Esophagus (tissue), 2 donors: ENCODE data around the gene ATG16L2. TPM values are rescaled to one million over a fixed set of nuclear protein-coding genes. Genes with fewer than 3 reads are reported as not detected.
"Not testable (repeated sequence)": the region's sequence is repeated elsewhere in the genome, so short reads cannot be mapped to it uniquely, and the experiment has no call there.

Experiments
- H3K27ac ChIP-seq, 2 donors: one replicate each; pipeline ENCODE4 v1.5.1; 2013; ENCODE audit warnings: low read depth in 2 of 2, mild to moderate bottlenecking in 2 of 2, inconsistent platforms in 1 of 2, low read length in 1 of 2, moderate library complexity in 1 of 2
- H3K27me3 ChIP-seq, 2 donors: one replicate each; pipeline ENCODE4 v1.6.1; 2013; ENCODE audit warnings: low read length in 2 of 2, control low read depth in 1 of 2, mild to moderate bottlenecking in 1 of 2; ENCODE audit not compliant: insufficient read depth in 2 of 2, control insufficient read depth in 1 of 2
- H3K36me3 ChIP-seq, 2 donors: one replicate each; pipeline ENCODE4 v1.6.1; 2013; ENCODE audit warnings: low read length in 1 of 2; ENCODE audit not compliant: control insufficient read depth in 2 of 2, insufficient read depth in 2 of 2
- H3K4me1 ChIP-seq, 2 donors: one replicate each; pipeline ENCODE4 v1.6.1; 2013; ENCODE audit warnings: low read length in 1 of 2; ENCODE audit not compliant: control insufficient read depth in 2 of 2, insufficient read depth in 2 of 2
- H3K4me3 ChIP-seq, 2 donors: one replicate each; pipeline ENCODE4 v1.5.1; 2013; ENCODE audit warnings: low read length in 2 of 2, mild to moderate bottlenecking in 2 of 2, low read depth in 1 of 2, moderate library complexity in 1 of 2
- H3K9me3 ChIP-seq, 2 donors: one replicate each; pipeline ENCODE4 v1.6.1; 2013; ENCODE audit warnings: mild to moderate bottlenecking in 2 of 2, low read depth in 1 of 2, low read length in 1 of 2, moderate library complexity in 1 of 2; ENCODE audit not compliant: control insufficient read depth in 2 of 2, insufficient read depth in 1 of 2
- WGBS, 2 donors: extraction: QIAGEN DNeasy Blood & Tissue Kit; methylation state at CpG; one replicate each; pipeline ENCODE4 v1.1.7; 2013; 5-methylcytosine and 5-hydroxymethylcytosine counted together
- polyA plus RNA-seq, 2 donors: library from polyadenylated mRNA; stranded (reverse); fragments of 200-250 nt; gene quantifications; one replicate each; pipeline ENCODE4 v1.2.3, GENCODE V29; 2013
- donor health status: healthy with polysubstance abuse.
- donor health status: Bipolar disorder and iron deficiency.

The ATG16L2 gene
- polyA plus RNA-seq, 2 donors, result 27.4 to 85.3 TPM

DNA sequence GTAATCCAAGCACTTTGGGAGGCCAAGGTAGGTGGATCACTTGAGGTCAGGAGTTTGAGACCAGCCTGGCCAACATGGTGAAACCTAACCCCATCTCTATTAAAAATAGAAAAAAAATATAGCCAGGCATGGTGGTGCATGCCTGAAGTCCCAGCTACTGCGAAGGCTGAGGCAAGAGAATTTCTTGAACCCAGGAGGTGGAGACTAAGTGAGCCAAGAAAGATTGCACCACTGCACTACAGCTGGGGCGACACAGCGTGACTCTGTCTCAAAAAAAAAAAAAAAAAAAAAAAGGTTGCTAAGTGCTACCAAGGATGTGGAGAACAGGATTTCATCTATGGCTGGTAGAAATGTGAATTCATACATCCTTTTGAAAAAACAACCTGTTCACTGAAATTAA is 36.6 kb downstream of the ATG16L2 start:
- WGBS, 2 donors, result 94 to 95% methylated on average over 3 of the region's 3 CpGs
- no peaks in the 10 kb centered on the region for H3K4me1 ChIP-seq
- no peak overlapping the region for H3K4me3 ChIP-seq
- no peaks in the 10 kb centered on the region for H3K36me3 ChIP-seq
- H3K27ac ChIP-seq, result no peak overlapping the region
- no peaks in the 10 kb centered on the region for H3K27me3 ChIP-seq
- no peaks in the 10 kb centered on the region for H3K9me3 ChIP-seq

DNA sequence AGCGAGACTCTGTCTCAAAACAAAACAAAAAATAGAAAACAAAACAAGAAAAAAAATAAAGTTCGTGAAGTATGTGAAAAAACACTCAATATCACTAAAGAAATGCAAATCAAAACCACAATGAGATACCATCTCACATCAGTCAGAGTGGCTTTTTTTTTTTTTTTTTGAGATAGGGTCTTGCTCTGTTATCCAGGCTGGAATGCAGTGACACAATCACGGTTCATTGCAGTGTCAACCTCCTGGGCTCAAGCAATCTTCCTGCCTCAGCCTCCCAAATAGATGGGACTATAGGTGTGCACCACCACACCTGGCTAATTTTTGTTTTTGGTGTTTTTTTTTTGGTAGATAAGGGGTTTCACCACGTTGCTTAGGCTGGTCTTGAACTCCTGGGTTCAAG is 37.5 kb downstream of the ATG16L2 start:
- H3K27me3 ChIP-seq, result no peaks in the 10 kb centered on the region
- 86 to 88% methylated on average over 4 of the region's 4 CpGs for WGBS, 2 donors

DNA sequence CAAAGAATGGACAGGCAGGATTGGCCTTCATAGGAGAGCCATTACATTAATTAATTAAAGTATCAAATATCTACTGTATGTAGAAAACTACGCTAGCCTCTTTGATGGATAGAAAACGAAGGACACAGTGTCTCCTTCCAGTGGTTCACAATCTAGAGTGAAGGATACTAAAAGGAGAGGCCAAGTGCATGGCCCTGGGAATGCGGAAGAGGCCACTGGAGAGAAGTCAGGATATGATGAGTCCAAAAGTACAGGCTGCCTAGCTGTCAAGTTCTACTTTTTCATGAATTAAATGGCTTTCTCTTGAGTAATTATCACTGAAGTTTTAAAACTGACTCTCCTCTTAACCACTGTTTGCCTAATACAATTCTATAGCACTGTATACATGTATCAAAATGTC is 41.9 kb downstream of the ATG16L2 start:
- 70 to 77% methylated on average over 3 of the region's 3 CpGs for WGBS, 2 donors
- no peak overlapping the region for H3K27ac ChIP-seq
- no peaks in the 10 kb centered on the region for H3K36me3 ChIP-seq

More for the DNA sequence above, 37.5 kb downstream of the ATG16L2 start:
- no peak overlapping the region for H3K27ac ChIP-seq
- no peaks in the 10 kb centered on the region for H3K36me3 ChIP-seq
- H3K4me3 ChIP-seq, result no peak overlapping the region
- H3K9me3 ChIP-seq, result no peaks in the 10 kb centered on the region
- no peaks in the 10 kb centered on the region for H3K4me1 ChIP-seq

DNA sequence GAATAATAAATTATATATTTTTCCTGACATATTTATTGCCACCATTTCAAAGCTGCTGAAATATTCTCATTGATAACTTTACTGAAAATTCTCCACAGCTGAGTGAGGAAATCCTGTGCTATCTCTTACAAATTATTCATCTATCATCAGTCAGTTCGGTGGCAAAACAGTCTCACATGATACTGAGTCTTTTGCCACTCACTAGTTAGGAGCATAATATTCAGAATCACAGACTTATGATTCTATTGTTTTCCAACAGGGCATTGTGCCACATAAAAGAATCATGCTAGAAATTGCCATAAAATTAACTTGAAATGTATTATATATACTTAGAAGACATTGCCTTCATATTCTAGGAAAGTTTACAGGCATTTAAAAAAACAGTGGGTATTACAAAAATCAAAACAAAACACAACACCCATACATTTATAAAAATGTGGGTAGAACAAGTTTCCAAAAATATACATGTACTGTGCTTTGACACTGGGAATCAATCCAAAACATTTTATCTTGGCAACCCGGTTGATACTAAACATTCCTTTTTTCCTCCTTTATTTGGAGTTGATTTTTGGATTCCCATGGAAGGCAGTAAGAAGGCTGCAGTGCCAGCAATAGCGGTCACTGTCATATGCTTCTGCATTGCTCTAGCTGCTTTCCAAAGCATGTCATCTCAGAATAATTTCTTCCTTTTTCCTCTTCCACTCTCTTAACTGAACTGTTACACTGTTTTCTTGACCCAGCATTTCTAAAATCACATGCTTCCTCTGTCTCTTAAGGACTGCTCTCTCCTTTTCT is 42.5 kb downstream of the ATG16L2 start:
- Histone ChIP-seq H3K4me3 (no peak overlapping the region), H3K27ac (no peak overlapping the region)
- 16 to 17% methylated on average over 3 of the region's 3 CpGs for WGBS, 2 donors

More for the DNA sequence above, 41.9 kb downstream of the ATG16L2 start:
- no peaks in the 10 kb centered on the region for H3K4me1 ChIP-seq
- no peak overlapping the region for H3K4me3 ChIP-seq
- H3K9me3 ChIP-seq, result no peaks in the 10 kb centered on the region
- no peaks in the 10 kb centered on the region for H3K27me3 ChIP-seq

DNA sequence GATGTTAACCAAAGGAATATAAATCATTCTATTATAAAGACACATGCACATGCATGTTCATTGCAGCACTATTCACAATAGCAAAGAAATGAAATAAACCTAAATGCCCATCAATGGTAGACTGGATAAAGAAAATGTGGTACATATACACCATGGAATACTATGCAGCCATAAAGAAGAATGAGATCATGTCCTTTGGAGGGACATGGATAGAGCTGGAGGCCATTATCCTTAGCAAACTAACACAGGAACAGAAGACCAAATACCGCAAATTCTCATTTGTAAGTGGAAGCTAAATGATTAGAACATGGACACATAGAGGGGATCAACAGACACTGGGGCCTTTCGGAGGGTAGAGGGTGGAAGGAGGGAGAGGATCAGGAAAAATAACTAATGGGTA is 44.1 kb downstream of the ATG16L2 start:
- H3K36me3 ChIP-seq, H3K27ac ChIP-seq, H3K4me1 ChIP-seq, H3K27me3 ChIP-seq, H3K9me3 ChIP-seq, H3K4me3 ChIP-seq: not testable (repeated sequence)
- WGBS, 2 donors, result 98% methylated on average over 2 of the region's 2 CpGs

More for the DNA sequence above, 42.5 kb downstream of the ATG16L2 start:
- no peaks in the 10 kb centered on the region for H3K4me1 ChIP-seq
- no peaks in the 10 kb centered on the region for H3K36me3 ChIP-seq
- H3K9me3 ChIP-seq, result no peaks in the 10 kb centered on the region
- H3K27me3 ChIP-seq, result no peaks in the 10 kb centered on the region

DNA sequence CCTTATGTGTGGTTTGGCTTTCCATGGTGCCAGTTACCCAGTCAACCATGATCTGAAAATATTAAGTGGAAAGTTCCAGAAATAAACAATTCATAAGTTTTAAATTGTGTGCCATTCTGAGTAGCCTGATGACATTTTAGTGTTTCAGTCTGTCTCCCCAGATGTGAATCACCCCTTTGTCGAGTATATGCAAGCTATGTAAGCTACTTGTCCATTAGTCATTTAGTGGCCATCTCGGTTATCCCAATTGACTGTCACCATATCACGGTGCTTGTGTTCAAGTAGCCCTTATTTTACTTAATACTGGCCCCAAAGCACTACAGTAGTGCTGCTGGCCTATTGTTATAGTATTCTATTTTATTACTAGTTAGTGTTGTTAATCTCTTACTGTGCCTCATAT is 44.9 kb downstream of the ATG16L2 start:
- no peaks in the 10 kb centered on the region for H3K27me3 ChIP-seq
- WGBS, 2 donors, result 87 to 89% methylated on average over 3 of the region's 3 CpGs
- no peak overlapping the region for H3K27ac ChIP-seq
- H3K9me3 ChIP-seq, result no peaks in the 10 kb centered on the region
- H3K4me3 ChIP-seq, result no peak overlapping the region
- H3K4me1 ChIP-seq, result no peaks in the 10 kb centered on the region
- H3K36me3 ChIP-seq, result no peaks in the 10 kb centered on the region

DNA sequence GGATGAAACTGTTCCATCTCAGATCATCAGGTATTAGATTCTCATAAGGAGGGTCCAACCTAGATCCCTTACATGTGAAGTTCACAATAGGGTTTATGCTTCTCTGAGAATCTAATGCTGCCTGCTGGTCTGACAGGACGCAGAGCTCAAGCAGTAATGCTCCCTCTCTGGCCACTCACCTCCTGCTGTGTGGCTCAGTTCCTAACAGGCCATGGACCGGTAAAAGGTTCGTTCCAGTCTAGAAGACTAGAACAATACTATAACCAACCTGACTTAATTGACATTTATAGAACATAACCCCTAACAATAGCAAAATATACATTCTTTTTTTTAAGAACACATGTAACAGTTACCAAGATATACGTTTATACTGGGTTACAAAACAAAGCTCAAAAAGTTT is 45.8 kb downstream of the ATG16L2 start:
- Histone ChIP-seq H3K36me3 (no peaks in the 10 kb centered on the region), H3K4me1 (no peaks in the 10 kb centered on the region), H3K4me3 (no peak overlapping the region), H3K27me3 (no peaks in the 10 kb centered on the region), H3K9me3 (no peaks in the 10 kb centered on the region), H3K27ac (no peak overlapping the region)
- WGBS, 2 donors, result 96% methylated on average over 4 of the region's 4 CpGs

DNA sequence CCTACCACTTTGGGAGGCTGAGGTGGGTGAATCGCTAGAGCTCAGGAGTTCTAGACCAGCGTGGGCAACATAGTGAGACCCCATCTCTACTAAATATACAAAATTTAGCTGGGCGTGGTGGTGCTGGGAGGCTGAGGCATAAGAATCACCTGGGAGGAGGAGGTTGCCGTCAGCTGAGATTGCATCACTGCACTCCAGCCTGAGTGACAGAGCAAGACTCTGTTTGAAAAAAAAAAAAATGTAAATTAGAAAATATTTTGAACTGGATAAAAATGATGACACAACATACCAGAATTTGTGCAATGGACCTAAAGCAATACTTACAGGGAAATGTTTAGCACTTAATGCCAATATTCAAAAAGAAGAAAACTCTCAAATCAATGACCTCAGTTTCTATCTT is 46.4 kb downstream of the ATG16L2 start:
- H3K27ac ChIP-seq, result no peak overlapping the region
- no peaks in the 10 kb centered on the region for H3K9me3 ChIP-seq
- H3K27me3 ChIP-seq, result no peaks in the 10 kb centered on the region
- H3K4me3 ChIP-seq, result no peak overlapping the region
- 88 to 92% methylated on average over 4 of the region's 4 CpGs for WGBS, 2 donors
- H3K4me1 ChIP-seq, result no peaks in the 10 kb centered on the region
- no peaks in the 10 kb centered on the region for H3K36me3 ChIP-seq

DNA sequence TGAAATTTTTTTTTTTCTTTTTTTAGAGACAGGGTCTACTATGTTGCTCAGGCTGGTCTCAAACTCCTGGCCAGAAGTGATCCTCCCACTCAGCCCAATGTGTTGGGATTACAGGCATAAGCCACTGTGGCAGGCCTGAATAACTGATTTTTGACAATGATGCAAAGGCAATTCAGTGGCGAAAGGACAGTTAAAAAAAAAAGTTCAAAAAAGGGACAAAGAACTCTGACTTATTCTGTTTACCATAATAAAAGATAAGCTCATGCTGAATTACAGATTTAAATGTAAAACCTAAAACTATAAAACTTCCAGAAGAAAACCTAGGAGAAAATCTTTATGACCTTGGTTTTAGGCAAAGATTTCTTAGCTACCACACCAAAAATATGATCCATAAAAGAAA is 48.9 kb downstream of the ATG16L2 start:
- Histone ChIP-seq H3K9me3 (no peaks in the 10 kb centered on the region), H3K27me3 (no peaks in the 10 kb centered on the region), H3K4me3 (no peak overlapping the region), H3K36me3 (no peaks in the 10 kb centered on the region), H3K4me1 (no peaks in the 10 kb centered on the region), H3K27ac (no peak overlapping the region)
- 98 to 100% methylated on average over 1 of the region's 1 CpG for WGBS, 2 donors

DNA sequence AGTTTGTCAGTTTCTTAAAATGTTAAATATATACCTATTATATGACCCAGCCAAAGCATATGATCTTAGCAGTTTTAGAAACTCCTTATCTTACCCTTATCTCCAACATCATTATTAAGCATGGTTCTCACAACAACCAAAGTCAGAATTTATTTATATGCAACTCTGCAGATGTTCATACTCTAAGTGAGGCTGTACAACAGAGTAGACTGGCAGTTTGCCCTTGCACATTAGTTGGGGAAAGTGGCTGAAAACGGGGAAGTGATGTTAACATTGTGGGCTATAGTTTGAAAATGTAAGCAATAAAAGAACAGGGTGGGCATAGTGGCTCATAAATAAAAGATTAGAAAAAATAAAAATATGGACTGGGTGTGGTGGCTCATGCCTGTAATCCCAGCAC is 49.7 kb downstream of the ATG16L2 start:
- H3K9me3 ChIP-seq, result no peaks in the 10 kb centered on the region
- no peaks in the 10 kb centered on the region for H3K27me3 ChIP-seq
- H3K4me1 ChIP-seq, result no peaks in the 10 kb centered on the region
- 59 to 66% methylated on average over 1 of the region's 1 CpG for WGBS, 2 donors
- no peaks in the 10 kb centered on the region for H3K36me3 ChIP-seq
- H3K4me3 ChIP-seq, result no peak overlapping the region
- no peak overlapping the region for H3K27ac ChIP-seq
